Loucy (cell line): Measurements from ENCODE around the gene CLMN.

ENCODE experiments used
- EZH2phosphoT487 ChIP-seq: fragments of 200-600 bp; IDR thresholded peaks from 2 replicates; pipeline ENCODE4 v1.6.1; 2018; ENCODE audit warnings: antibody characterized with exemption, mild to moderate bottlenecking, moderate library complexity, borderline replicate concordance
- TF ChIP-seq, protein P1 (sequence below): fragments of 200-600 bp; sonication (generic); conservative IDR thresholded peaks from 2 replicates; pipeline ENCODE4 v1.5.1; 2014; ENCODE audit warnings: mild to moderate bottlenecking, antibody characterized with exemption, low read length

- TF ChIP-seq, protein P1, sequence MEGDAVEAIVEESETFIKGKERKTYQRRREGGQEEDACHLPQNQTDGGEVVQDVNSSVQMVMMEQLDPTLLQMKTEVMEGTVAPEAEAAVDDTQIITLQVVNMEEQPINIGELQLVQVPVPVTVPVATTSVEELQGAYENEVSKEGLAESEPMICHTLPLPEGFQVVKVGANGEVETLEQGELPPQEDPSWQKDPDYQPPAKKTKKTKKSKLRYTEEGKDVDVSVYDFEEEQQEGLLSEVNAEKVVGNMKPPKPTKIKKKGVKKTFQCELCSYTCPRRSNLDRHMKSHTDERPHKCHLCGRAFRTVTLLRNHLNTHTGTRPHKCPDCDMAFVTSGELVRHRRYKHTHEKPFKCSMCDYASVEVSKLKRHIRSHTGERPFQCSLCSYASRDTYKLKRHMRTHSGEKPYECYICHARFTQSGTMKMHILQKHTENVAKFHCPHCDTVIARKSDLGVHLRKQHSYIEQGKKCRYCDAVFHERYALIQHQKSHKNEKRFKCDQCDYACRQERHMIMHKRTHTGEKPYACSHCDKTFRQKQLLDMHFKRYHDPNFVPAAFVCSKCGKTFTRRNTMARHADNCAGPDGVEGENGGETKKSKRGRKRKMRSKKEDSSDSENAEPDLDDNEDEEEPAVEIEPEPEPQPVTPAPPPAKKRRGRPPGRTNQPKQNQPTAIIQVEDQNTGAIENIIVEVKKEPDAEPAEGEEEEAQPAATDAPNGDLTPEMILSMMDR: no peak
- no peak for TF ChIP-seq EZH2phosphoT487
Observed at GRCh38 chr14:95263527-95264231, 56.0 kb downstream of the CLMN start.
